GM13977 (cell line): ENCODE measurements around the gene NUAK2.

Source experiments
- DNase-seq: peaks from one replicate; pipeline ENCODE4 v3.0.0; 2012; ENCODE audit warnings: low spot score
- in situ Hi-C: fragments of 300-500 bp; cut with MboI; formaldehyde crosslinking; loops from one replicate; pipeline ENCODE4 v1.12.0; 2022; ENCODE audit warnings: low sequenced_read_pairs, low pct_unique_long_range_greater_than_20kb, mixed read lengths, inconsistent platforms; ENCODE audit not compliant: unreplicated experiment
- TF ChIP-seq, protein P1 (sequence below): IDR thresholded peaks from 2 replicates; pipeline ENCODE4 v1.5.1; 2012; ENCODE audit warnings: mild to moderate bottlenecking, control low read depth; ENCODE audit not compliant: insufficient read depth; ENCODE audit errors: extremely low read depth, missing control alignments

NUAK2 gene

DNA sequence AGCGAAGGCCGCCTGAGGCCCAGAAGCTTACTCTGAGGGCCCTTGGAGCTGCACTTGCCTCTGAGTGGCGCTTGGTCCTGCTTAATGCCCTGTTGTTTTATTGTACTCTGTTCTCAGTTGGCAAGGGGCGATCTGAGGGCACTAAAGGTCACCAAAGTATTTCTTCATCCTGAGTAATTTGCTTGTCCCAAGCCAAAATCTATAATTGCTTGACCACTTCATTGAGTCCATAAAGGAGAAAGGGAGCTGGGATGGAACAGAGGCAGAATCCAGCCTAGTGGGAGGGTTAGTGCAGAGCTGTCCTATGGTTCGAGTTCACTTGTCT, 376 bp upstream of the NUAK2 start:
- DNase-seq: no peak
- in situ Hi-C loops: loop anchor here (5.0 kb wide), 1 partner anchor 40 kb away; no protein-coding TSS in a partner anchor
- TF ChIP-seq, protein P1, sequence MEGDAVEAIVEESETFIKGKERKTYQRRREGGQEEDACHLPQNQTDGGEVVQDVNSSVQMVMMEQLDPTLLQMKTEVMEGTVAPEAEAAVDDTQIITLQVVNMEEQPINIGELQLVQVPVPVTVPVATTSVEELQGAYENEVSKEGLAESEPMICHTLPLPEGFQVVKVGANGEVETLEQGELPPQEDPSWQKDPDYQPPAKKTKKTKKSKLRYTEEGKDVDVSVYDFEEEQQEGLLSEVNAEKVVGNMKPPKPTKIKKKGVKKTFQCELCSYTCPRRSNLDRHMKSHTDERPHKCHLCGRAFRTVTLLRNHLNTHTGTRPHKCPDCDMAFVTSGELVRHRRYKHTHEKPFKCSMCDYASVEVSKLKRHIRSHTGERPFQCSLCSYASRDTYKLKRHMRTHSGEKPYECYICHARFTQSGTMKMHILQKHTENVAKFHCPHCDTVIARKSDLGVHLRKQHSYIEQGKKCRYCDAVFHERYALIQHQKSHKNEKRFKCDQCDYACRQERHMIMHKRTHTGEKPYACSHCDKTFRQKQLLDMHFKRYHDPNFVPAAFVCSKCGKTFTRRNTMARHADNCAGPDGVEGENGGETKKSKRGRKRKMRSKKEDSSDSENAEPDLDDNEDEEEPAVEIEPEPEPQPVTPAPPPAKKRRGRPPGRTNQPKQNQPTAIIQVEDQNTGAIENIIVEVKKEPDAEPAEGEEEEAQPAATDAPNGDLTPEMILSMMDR: no peak

DNA sequence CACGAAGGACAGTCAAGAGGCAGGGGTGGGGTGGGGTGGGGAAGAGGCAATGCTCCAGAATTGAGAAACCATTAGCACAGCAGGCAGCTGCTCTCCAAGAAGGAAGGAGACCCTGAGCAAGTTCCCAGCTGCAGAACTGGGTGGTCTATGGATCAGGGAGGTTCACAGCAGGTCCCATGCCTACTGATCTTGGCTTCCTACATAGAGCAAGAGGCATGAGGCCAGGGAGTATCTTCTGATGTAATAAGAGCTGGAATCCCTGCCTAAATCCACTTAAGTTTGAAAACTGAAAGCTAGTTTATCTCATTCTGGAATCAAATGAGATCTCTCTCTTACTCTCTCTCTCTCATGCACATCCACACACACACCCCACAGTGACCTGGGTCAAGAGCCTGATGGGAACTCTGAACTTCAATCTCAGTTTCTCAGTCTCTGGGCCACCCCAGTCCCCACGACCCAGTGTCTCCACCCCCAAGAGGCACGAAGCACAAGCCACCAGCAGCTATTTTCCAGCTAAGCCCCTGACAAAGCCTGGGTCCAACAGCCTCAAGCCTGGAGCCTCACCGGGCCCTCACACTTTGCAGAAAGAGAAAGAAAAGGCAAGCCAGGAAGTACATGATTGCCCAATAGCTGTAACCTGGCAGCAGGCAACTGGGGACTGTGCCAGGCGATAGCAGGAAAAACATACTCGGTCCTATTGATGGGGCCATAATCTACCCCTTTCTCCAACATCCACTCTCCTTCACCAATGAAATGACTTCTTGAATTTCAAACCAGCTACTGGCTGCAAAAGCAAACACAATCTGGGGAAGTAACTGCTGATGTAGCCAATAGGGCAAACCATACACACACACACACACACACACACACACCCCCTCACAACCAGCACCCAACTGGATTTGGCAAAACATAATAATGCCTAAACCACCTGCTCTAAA, 2.2 kb downstream of the NUAK2 start:
- in situ Hi-C loops: loop anchor here (5.0 kb wide), 1 partner anchor 37 kb away; no protein-coding TSS in a partner anchor
- no peak for DNase-seq
- TF ChIP-seq, protein P1: no peak

DNA sequence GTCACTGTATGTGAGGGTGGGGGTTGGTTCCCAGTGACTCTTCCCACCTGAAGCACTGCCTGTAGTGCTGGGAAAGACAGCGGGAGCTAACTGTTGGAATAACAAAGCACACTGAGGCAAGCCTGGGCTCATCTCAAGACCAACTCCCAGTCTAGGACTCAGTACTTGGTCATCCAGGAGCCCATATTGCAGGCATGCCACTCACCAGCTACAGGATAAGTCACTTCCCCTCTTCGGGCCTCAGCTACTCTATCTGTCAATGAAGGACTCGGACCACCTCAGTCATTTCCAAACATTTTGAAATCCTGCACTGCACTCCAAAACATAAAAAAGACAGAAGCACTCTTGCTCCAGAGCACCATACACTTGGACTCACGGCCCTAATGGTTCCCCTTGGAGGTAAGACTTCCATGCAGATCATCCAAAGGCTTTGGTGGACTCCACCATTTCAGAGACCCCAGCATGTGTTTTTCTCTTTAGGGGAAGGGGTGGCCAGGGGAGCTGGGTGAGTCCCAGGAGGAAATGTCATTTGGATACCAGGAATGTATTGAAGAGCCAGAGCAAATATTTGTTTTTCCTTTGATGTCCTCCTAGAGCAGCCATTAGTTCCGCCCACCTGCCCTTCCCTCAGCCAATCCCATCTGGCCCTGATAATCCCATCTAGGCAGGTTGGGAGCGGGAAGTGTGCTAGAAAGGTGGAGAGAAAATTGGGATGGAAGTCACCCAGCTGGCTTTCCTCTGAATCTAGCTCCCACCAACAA, 3.1 kb downstream of the NUAK2 start:
- TF ChIP-seq, protein P1: no peak
- in situ Hi-C loops: no loop called here
- DNase-seq: no peak

DNA sequence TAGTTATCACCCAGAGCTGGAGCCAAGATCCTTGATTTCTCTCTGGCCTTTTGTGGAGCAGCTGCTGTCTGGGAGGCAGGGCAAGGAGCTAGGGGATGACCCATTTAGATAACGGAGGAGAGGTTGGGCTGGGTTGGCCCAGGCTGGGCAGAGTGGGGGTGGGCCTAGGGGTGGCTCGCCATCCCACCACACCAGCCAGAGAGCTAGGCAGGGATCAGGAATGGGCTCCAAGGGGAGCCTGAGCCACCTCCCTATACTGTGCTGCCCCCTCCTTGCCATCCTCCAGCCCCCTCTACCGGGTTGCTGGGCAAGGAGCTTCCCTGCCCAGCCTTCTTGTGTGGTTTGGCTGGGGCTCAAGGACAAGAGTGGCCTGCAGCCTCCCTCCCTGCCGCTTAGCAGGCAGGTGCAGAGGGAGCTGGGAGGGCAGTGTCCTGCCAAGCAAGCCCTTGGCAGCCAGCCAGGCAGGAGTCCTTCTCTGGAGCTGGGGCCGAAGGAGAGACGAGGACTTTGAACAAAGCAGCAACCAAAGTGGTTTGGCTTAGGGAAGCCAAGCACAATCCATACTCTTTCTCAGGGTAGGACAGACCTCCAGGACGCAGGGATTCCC, 4.1 kb downstream of the NUAK2 start:
- in situ Hi-C loops: no loop called here
- TF ChIP-seq, protein P1: no peak
- DNase-seq: no peak

DNA sequence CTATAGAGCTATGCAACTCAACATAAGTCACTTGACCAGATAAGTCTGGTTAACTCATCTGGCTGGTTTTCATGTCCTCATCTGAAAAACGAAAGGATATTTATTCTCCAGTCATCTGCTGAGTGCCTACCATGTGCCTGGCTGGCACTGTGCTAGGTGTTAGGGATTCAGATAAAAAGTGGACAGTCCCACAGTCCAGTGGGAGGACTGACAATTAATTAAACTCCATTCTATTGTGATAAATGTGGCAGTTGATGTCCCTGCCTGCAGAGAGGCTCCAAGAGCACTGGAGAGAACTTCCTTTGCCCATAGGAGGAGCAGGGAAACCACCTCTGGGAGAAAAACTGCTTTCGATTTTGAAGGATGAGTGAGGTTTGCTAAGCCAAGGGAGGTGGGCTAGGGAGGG, 5.4 kb downstream of the NUAK2 start:
- in situ Hi-C loops: no loop called here
- TF ChIP-seq, protein P1: no peak
- DNase-seq: no peak

DNA sequence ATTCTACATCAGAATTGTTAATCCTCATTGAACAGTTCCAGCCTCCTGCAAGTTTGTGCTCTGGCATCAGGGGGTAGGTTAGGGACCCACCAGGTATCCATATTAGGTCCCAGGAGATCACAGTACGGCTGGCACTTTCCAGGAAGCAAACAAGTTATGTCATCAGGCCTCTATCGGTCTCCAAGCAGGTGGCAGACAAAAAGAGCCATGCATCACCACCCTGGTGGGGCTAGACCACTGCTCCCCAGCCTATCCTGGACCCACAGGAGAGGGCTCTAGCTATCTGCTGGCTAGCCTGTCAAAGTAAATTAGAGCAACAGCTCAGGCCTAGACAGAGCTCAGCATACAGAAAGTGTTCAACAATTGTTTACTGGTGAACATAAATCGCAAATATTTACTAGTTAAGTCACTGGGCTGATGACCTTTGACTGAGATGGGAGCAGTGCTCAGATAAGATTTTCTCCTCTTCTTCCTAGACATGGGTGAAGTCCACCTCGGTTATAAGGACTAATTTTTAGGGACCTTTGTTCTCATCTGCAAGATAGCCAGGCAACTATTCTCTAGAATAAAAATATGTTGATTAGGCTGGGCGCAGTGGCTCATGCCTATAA, 6.4 kb downstream of the NUAK2 start:
- TF ChIP-seq, protein P1: no peak
- in situ Hi-C loops: no loop called here
- no peak for DNase-seq
